CD4-positive, alpha-beta T cell treated with Interleukin-1 beta for 1 hour (primary cell): ENCODE results near the gene TNS4.
A peak's percentile ranks its signal among the peaks of the same experiment; 100 is the strongest.

ENCODE experiments used
- DNase-seq, 2 donors: peaks; one replicate each; pipeline ENCODE4 v3.0.0-alpha.2; 2020 to 2022

TNS4 gene

DNA sequence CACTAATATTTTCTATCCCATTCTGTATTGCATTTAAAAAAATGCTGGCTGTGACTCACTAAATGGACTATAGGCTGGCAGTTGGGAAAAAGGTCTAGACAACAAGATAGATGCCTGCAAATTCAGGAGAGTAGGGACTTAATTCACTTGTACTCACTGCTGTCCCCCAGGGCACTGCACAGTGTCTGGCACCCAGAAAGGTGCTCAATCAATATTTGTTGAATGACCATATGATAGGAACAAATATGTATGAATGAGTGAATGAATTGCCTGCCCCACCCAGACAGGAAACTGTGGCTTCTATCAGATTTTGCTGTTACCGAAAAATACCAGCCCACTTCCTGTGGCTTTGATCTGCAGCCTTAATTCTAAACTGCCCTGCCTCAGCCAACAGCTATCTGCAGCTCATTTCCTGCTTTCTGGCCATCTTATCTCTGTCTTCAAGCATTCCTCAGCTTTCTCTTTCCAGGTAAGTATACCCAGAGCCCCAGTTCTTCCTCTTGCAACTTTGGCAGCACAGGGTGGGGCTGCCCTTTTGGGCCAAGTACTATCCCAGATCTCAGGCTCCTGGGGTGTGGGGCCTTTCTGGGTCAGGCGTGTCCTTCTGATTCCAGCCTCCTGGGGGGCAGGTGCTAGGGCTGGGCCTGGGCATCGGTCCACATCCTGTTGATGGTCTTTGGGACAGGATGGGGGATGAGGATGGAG is 15.3 kb upstream of the TNS4 start:
- peak; percentile 71 to 81 for DNase-seq

GRCh38 chr17:40515491-40516041 is 14.1 kb upstream of the TNS4 start:
- peak; percentile 35 to 55 for DNase-seq

- DNase-seq: no peak
Observed at GRCh38 chr17:40515011-40515410, 13.6 kb upstream of the TNS4 start.

- no peak for DNase-seq
Observed at GRCh38 chr17:40514013-40514875, 12.8 kb upstream of the TNS4 start.

- DNase-seq: no peak
Observed at GRCh38 chr17:40511667-40512220, 10.3 kb upstream of the TNS4 start.

DNA sequence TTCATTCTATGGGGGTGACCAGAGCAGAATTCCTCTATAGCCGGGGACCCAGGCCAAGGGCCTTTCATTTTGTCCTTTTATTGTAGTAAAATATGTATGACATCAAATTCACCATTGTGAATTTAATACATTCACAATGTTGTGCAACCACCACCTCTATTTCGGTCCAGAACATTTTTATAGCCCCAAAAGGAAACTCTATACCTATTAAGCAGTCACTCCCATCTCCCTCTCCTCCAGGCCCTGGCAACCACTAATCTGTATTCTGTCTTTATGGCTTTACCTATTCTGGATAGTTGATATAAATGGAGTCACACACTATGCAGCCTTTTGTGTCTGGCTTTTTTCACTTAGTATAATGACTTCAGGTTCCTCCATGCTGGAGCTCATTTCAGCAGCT is 9.7 kb upstream of the TNS4 start:
- DNase-seq: no peak

GRCh38 chr17:40510328-40510648 is 8.9 kb upstream of the TNS4 start:
- no peak for DNase-seq

DNA sequence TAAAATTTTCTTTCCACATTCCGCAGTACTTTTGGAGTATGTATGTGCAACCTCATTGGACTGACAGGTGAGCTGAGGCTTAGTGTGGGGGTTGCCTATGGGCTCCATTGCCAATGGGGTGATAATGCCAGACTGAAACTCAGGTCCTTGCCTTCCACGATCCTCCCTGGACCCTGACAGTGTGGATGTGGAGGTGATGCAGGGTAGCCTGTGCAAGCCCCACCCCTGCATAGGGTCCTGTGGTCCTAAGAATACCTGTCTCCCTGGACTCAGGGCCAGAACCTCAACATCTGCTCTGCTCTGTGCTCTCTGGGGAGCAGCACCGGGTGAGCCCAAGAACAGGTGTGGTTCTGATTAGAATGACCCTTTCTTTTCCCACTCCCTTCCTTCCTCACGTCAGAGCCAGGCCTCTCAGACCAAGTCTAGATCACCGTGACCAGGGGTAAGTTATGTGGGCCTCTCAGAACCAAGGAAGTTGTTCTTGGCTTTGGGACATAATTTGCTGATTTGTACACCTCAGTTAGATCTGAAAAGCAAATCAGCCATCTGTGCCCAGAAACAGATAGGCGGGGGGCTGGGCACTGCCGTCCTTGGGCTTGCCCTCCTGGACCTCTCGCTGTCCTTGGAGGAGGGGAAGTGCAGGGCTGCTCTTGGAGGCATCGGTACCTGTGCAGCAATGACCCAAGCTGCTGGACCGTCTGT is 8.4 kb upstream of the TNS4 start:
- no peak for DNase-seq

DNA sequence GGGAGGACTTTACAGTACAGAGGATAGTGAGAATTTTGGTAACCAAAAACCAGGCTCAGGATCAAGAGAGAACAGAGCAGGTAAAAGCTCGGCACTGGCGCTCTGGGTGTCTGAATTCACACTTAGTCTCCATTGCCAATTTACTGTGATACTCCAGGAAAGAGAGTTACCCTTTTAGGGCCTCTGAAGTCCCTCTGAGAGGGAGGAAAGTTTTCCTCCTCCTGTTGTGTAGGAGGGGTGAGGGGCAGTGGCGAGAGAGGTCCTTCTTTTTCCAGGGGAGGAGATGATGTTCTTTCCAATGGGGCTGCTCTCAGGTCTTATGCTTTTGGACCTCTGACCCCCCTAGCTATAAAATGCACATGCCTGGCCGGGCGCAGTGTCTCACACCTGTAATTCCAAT is 5.4 kb upstream of the TNS4 start:
- DNase-seq: no peak

GRCh38 chr17:40503154-40503553 is 1.7 kb upstream of the TNS4 start:
- DNase-seq: no peak

GRCh38 chr17:40502716-40503115 is 1.3 kb upstream of the TNS4 start:
- no peak for DNase-seq

- DNase-seq: no peak
Observed at GRCh38 chr17:40500709-40501108, 714 bp downstream of the TNS4 start.

DNA sequence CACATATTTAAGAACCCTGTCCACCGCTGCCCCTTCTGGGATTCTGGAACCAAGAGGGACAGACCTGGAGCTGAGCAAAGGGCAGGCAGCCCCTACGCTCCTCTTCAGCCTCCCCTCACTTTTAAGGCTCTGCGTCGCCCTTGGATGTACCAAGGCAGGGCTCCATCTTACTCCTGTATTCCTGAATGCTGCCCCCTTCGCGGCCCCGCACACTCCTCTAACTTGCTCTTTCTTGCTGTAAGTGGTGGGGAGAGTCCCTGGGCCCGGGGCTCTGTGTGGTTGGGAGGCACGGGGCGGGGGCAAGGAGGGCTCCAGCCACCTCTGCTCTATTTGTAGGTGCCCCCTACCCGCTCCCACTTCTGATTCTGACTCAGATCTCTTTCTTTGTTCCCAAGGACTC is 1.2 kb downstream of the TNS4 start:
- DNase-seq: no peak

DNA sequence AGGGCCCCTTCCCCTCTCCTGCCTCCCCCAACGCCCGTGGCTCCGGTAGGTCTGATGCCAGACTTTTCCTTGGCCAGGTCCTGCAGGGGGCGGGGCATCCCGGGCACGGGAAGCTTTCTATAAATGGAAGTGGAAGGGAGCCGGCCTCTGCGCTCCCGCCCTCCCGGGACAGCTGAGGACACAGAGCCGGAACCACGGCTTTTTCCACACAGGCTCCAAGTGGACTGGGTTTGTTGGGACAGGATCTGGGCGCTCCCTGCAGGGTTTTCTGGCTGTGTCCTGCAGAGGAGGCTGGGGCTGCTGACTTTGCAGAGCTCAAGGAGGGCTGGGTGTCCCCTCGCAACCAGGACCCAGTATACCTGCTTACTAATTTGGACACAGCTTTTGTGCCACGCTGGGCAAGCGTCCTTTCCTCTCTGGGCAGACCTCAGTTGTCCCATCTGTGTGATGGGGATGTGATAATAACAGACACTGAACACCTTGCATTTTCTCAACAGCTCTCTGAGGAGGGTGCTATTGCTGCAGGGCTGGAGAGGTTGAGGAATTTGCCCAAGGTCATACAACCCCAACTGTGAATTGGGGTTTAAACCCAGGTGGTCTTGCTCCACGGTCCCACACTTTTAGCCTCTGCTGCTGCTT is 1.8 kb downstream of the TNS4 start:
- no peak for DNase-seq

GRCh38 chr17:40498281-40499084 is 2.9 kb downstream of the TNS4 start:
- no peak for DNase-seq

DNA sequence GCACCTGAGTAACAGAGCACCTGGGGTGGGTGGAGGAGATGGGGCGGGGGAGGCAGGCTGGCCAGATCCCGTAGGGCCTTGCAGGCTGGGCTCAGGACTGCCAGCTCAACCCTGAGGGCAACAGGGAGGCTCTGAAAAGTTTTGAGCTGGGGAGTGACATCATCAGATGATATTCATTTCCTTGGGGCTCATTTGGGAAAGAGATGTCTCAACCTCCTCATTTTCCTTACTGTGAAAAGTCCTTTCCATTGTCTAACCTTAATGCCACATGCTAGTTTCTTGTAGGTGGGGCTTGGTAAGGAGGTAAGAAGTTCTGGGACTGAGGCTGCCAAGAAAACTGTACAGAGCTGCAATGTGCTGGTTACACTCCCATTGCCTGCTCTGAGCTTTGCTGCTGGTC is 3.7 kb downstream of the TNS4 start:
- DNase-seq: no peak

DNA sequence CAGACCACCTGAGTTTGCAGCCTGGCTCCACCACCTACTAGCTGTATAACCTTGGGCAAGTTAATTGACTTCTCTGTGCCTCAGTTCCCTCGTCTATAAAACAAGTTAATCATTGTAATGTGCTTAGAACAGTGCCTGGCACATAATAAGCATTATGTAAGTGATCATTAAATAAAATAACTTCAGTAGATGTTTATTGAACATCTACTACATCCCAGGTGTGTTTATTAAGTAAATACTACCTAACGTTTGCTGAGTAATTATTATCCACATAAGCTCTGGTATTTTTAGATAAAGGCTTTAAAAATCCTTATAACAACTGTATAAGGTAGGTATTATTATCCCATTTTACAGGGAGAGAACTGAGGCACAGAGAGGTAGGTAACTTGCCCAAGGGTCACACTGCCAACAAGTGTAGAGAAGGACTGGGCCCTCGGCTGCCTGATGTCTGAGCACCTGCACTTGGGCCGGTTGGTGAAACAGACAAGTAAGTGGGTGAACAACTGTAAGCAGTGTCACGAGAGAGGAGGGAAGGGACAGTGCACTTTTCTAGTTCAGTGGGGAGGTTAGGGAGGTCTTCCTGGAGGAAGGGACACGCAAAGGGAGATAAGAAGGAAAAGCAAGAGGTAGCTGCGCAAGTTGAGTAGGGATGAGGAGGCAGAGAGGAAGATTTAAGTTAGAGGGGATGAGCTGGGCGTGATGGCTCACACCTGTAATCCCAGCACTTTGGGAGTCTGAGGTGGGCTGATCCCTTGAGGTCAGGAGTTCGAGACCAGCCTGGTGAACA is 4.6 kb downstream of the TNS4 start:
- no peak for DNase-seq

DNA sequence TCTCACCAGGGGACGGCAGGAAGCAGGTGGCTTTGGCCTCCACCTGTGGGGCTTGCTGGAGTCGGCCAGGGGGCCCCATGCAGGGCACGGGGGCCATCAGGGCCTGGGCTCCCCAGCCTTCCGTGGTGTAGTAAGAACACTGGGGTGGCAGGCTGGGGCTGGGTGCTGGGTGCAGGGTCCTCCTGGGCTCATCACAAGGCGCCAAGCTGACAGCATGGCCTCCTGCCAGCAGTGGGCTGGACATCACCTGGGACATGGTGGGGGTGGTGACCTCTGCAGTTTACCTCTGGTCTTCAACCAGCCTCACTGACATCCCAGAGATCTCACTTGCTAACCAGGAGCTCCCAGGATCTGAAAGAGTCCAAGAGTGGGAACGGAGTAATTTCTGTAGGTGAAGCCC is 5.3 kb downstream of the TNS4 start:
- DNase-seq: no peak

GRCh38 chr17:40495140-40495539 is 6.3 kb downstream of the TNS4 start:
- no peak for DNase-seq

DNA sequence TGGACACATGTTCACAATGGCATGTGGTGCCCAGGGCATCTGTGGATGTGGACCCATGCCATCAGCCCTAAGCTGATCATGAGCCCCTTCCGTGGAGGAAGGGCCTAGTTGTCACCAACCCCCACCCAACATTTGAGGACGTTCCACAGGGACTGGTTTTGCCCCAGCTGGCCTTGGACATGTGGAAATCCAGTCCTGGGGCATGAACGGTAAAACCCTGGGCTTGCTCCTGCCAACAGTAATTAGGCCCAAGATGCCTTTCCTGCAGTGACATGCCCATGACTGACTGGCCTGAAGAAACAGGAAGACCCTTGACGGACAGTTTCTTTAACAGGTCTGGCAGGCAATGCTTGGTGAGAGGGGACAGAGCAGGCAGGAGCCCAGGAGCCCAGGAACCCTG is 7.7 kb downstream of the TNS4 start:
- no peak for DNase-seq

- DNase-seq: no peak
Observed at GRCh38 chr17:40491486-40491885, 9.9 kb downstream of the TNS4 start.
